HCT116 (cell line): ENCODE measurements around the gene PLCD1. TPM values are rescaled to one million over a fixed set of nuclear protein-coding genes. Genes with fewer than 3 reads are reported as not detected.

Experiments used
- ATAC-seq: fragments of 200-7000 bp; cut with Tn5 transposase; 2 replicates; pipeline ENCODE4 v1.9.1; 2020; ENCODE audit warnings: mild to moderate bottlenecking, moderate library complexity
- BruUV-seq: library from RNA; stranded (reverse); fragments of 400-500 nt; replicated peaks from 2 replicates; lab custom pipeline; 2021; lab: Mats Ljungman, UMichigan
- CTCF ChIA-PET: fragments of 300-600 bp; sonication (Branson Sonifier 250); formaldehyde crosslinking; loops from one replicate; lab custom pipeline; 2021; ENCODE audit warnings: antibody characterized with exemption; lab: Charles Lee
- POLR2A ChIA-PET: fragments of 300-600, 350-600 bp; sonication (Branson Sonifier 250); formaldehyde crosslinking; loops from one replicate; lab custom pipeline; 2021; ENCODE audit warnings: antibody characterized with exemption; lab: Charles Lee
- RAD21 ChIA-PET, 2 experiments: fragments of 300-600 bp; sonication (Branson Sonifier 250); formaldehyde crosslinking; loops; one replicate each; lab custom pipeline; 2023; ENCODE audit warnings: low total read pairs in 2 of 2; ENCODE audit not compliant: uncharacterized antibody in 2 of 2, unreplicated experiment in 2 of 2, low non-redundant PET in 1 of 2; lab: Charles Lee
- DNase-seq: peaks from one replicate; pipeline ENCODE4 v3.0.0-alpha.2; 2010; ENCODE audit warnings: low read depth, low spot score
- H2AFZ ChIP-seq: fragments of 200-600 bp; shearing (Covaris generic), sonication (generic); 2 replicates; pipeline ENCODE4 v1.6.1; 2017; ENCODE audit warnings: low read depth, mixed run types, mixed read lengths, antibody characterized with exemption, low read length; ENCODE audit not compliant: poor library complexity, severe bottlenecking
- H3K27ac ChIP-seq: 2 replicates; pipeline ENCODE4 v1.5.1; 2012; ENCODE audit warnings: low read depth, low read length
- H3K27me3 ChIP-seq: fragments of 200-600 bp; sonication (generic); 2 replicates; pipeline ENCODE4 v1.6.1; 2016; ENCODE audit warnings: mixed run types, low read length, mixed read lengths; ENCODE audit not compliant: insufficient read depth
- H3K36me3 ChIP-seq, 2 experiments: fragments of 200-500 bp in 1 of 2; fragments of 200-600 bp in 1 of 2; sonication (Bioruptor generic) in 1 of 2; sonication (generic) in 1 of 2; 2 replicates each; pipeline versions ENCODE4 v1.5.1 to v1.6.1; 2014 to 2016; ENCODE audit warnings: low read length in 2 of 2, inconsistent platforms in 1 of 2, mixed read lengths in 1 of 2, mixed run types in 1 of 2; ENCODE audit not compliant: insufficient read depth in 2 of 2, control insufficient read depth in 1 of 2
- H3K4me1 ChIP-seq, 2 experiments: fragments of 200-600 bp in 1 of 2; sonication (generic) in 1 of 2; 2 replicates each; pipeline versions ENCODE4 v1.5.1 to v1.6.1; 2012 to 2017; ENCODE audit warnings: low read length in 2 of 2, inconsistent platforms in 1 of 2, mild to moderate bottlenecking in 1 of 2, mixed read lengths in 1 of 2, mixed run types in 1 of 2, moderate library complexity in 1 of 2; ENCODE audit not compliant: insufficient read depth in 2 of 2, control insufficient read depth in 1 of 2
- H3K4me2 ChIP-seq: fragments of 200-600 bp; sonication (generic); 2 replicates; pipeline ENCODE4 v1.6.1; 2017; ENCODE audit warnings: mixed run types, low read length, mixed read lengths
- H3K4me3 ChIP-seq, 2 experiments: fragments of 200-600 bp in 1 of 2; sonication (generic) in 1 of 2; replicated peaks in 1 of 2; 2 replicates each; pipeline ENCODE4 v1.5.1; 2011 to 2016; ENCODE audit warnings: low read length in 2 of 2, control low read depth in 1 of 2, low read depth in 1 of 2, mild to moderate bottlenecking in 1 of 2, mixed read lengths in 1 of 2, mixed run types in 1 of 2
- H3K79me2 ChIP-seq: fragments of 200-600 bp; sonication (generic); 2 replicates; pipeline ENCODE4 v1.6.1; 2017; ENCODE audit warnings: mild to moderate bottlenecking, mixed run types, low read length, moderate library complexity, mixed read lengths; ENCODE audit not compliant: insufficient read depth
- H3K9ac ChIP-seq: fragments of 200-600 bp; sonication (generic); 2 replicates; pipeline ENCODE4 v1.6.1; 2016; ENCODE audit warnings: low read length, mixed read lengths
- H3K9me2 ChIP-seq: fragments of 200-600 bp; sonication (generic), shearing (Covaris generic); 2 replicates; pipeline ENCODE4 v1.6.1; 2017; ENCODE audit warnings: mixed run types, mild to moderate bottlenecking, moderate library complexity; ENCODE audit not compliant: insufficient read depth
- H3K9me3 ChIP-seq, 2 experiments: fragments of 200-500 bp in 1 of 2; fragments of 200-600 bp in 1 of 2; sonication (Bioruptor generic) in 1 of 2; sonication (generic) in 1 of 2; 2 replicates each; pipeline ENCODE4 v1.6.1; 2014 to 2017; ENCODE audit warnings: low read length in 2 of 2, mixed read lengths in 2 of 2, inconsistent platforms in 1 of 2, low read depth in 1 of 2, mild to moderate bottlenecking in 1 of 2, mixed run types in 1 of 2, moderate library complexity in 1 of 2; ENCODE audit not compliant: control insufficient read depth in 1 of 2, insufficient read depth in 1 of 2
- H4K20me1 ChIP-seq: fragments of 200-600 bp; sonication (generic), shearing (Covaris generic); 2 replicates; pipeline ENCODE4 v1.6.1; 2017; ENCODE audit warnings: mixed run types, mild to moderate bottlenecking, moderate library complexity; ENCODE audit not compliant: insufficient read depth
- CBX3 ChIP-seq: IDR thresholded peaks from 2 replicates; pipeline ENCODE4 v1.6.1; 2012; ENCODE audit warnings: low read depth
- CEBPB ChIP-seq: IDR thresholded peaks from 2 replicates; pipeline ENCODE4 v1.6.1; 2012; ENCODE audit warnings: low read depth
- CTCF ChIP-seq, 3 experiments: fragments of 200-600 bp in 1 of 3; sonication (generic) in 1 of 3; IDR thresholded peaks in 2 of 3; conservative IDR thresholded peaks in 1 of 3; 2 replicates each; pipeline ENCODE4 v1.5.1; 2012 to 2017; ENCODE audit warnings: low read depth in 2 of 3, low read length in 2 of 3, antibody characterized with exemption in 1 of 3, borderline replicate concordance in 1 of 3, control low read depth in 1 of 3, mild to moderate bottlenecking in 1 of 3, mixed read lengths in 1 of 3, mixed run types in 1 of 3, moderate library complexity in 1 of 3; ENCODE audit not compliant: insufficient read depth in 1 of 3
- EGR1 ChIP-seq: IDR thresholded peaks from 2 replicates; pipeline ENCODE4 v1.6.1; 2012; ENCODE audit warnings: low read depth
- ELF1 ChIP-seq: IDR thresholded peaks from 2 replicates; pipeline ENCODE4 v1.6.1; 2012; ENCODE audit warnings: low read depth, borderline replicate concordance
- EZH2 ChIP-seq: fragments of 200-600 bp; sonication (generic); IDR thresholded peaks from 2 replicates; pipeline ENCODE4 v1.6.1; 2017; ENCODE audit warnings: antibody characterized with exemption, mixed run types
- EZH2phosphoT487 ChIP-seq: fragments of 200-600 bp; IDR thresholded peaks from 2 replicates; pipeline ENCODE4 v1.6.1; 2018; ENCODE audit warnings: antibody characterized with exemption, borderline replicate concordance
- JUND ChIP-seq: IDR thresholded peaks from 2 replicates; pipeline ENCODE4 v1.6.1; 2012
- POLR2A ChIP-seq: IDR thresholded peaks from 2 replicates; pipeline ENCODE4 v1.7.0; 2011; ENCODE audit warnings: borderline replicate concordance; ENCODE audit not compliant: insufficient read depth, insufficient read length; ENCODE audit errors: extremely low read depth
- POLR2AphosphoS5 ChIP-seq: IDR thresholded peaks from 2 replicates; pipeline ENCODE4 v1.6.1; 2011; ENCODE audit warnings: mild to moderate bottlenecking, low read depth, low read length, moderate library complexity
- RAD21 ChIP-seq: IDR thresholded peaks from 2 replicates; pipeline ENCODE4 v1.6.1; 2012; ENCODE audit warnings: low read depth, mild to moderate bottlenecking
- REST ChIP-seq: IDR thresholded peaks from 2 replicates; pipeline ENCODE4 v1.6.1; 2012; ENCODE audit warnings: low read depth
- SIN3A ChIP-seq: IDR thresholded peaks from 2 replicates; pipeline ENCODE4 v1.6.1; 2012; ENCODE audit warnings: low read depth
- SP1 ChIP-seq: IDR thresholded peaks from 2 replicates; pipeline ENCODE4 v1.6.1; 2012; ENCODE audit warnings: low read depth
- YY1 ChIP-seq: IDR thresholded peaks from 2 replicates; pipeline ENCODE4 v1.6.1; 2011; ENCODE audit warnings: low read length, low read depth, moderate library complexity, mild to moderate bottlenecking; ENCODE audit not compliant: insufficient replicate concordance; ENCODE audit errors: extremely low read depth
- ZBTB33 ChIP-seq: IDR thresholded peaks from 2 replicates; pipeline ENCODE4 v1.6.1; 2011; ENCODE audit warnings: mild to moderate bottlenecking, low read length, moderate library complexity; ENCODE audit not compliant: insufficient replicate concordance; ENCODE audit errors: extremely low read depth
- ZFX ChIP-seq: fragments of 450-650 bp; IDR thresholded peaks from 2 replicates; pipeline ENCODE4 v1.6.1; 2017
- ZNF274 ChIP-seq: fragments of 200-500 bp; sonication (Bioruptor generic); IDR thresholded peaks from 2 replicates; pipeline ENCODE4 v1.6.1; 2014; ENCODE audit warnings: mild to moderate bottlenecking, low read depth, low read length, inconsistent platforms
- intact Hi-C: fragments of 100-400 bp; cut with micrococcal nuclease; formaldehyde crosslinking; loops from 2 replicates; pipeline ENCODE4 v1.10.0; 2022
- total RNA-seq: library from RNA; stranded (reverse); gene quantifications from one replicate; pipeline ENCODE4 v1.2.1, GENCODE V29; 2021; ENCODE audit not compliant: unreplicated experiment
- TF ChIP-seq, protein P1 (sequence below): IDR thresholded peaks from 2 replicates; pipeline ENCODE4 v1.6.1; 2012

The PLCD1 gene
- total RNA-seq, 1 experiment from 2014 or later, result 15.9 TPM

DNA sequence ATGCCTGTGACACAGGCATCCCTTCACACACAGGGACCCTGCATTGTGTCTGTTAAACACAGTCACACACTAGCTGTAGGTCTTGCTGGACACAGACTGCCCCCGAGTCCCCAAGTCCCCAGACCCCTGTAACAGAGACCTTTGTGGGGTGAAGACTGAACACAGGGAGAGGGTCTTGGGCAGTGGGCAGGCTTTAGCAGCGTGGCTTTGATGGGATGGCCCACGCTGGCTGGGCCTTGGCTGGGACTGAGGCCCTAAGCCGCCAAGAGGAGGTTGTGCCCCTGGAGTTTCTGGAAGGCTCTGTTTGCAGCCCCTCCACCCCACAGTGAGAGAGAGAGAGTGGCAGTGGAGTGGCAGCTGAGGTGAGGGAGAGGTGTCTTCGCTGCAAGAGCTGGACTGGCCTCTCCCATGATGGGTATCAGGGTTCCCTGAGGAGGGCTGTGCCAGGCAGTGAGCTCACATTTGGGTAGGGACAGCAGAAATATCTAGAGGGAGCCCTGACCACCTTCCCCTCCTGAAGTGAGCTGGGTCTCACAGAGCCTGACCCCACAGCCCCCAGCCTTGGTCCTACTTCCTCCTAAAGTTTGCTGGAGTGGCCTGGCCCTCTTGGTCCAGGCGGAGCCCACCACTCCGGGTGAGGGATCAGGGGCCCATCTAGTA is 39.5 kb downstream of the PLCD1 start:
- CTCF ChIA-PET, result no interaction called here
- no peaks in the 10 kb centered on the region for H3K9me3 ChIP-seq
- H2AFZ ChIP-seq, result no peak overlapping the region
- POLR2A ChIA-PET, result no interaction called here
- no peak overlapping the region for H3K27ac ChIP-seq
- no peaks in the 10 kb centered on the region for H3K36me3 ChIP-seq
- ATAC-seq (no peak), DNase-seq (no peak)
- BruUV-seq, result no TSS peak
- H3K4me2 ChIP-seq, result no peak overlapping the region
- TF ChIP-seq POLR2AphosphoS5 (no peak), EZH2 (no peak), SIN3A (no peak), REST (no peak), RAD21 (no peak), ELF1 (no peak), ZFX (no peak), ZBTB33 (no peak), CBX3 (no peak), POLR2A (no peak), EGR1 (no peak), YY1 (no peak), JUND (no peak), CEBPB (no peak), ZNF274 (no peak), CTCF (IDR thresholded peaks at IDR 0.05 in 2 of 3, conservative IDR thresholded peaks at IDR 0.05 in 1 of 3; ENCODE audit: borderline replicate concordance in 1 of 3, insufficient read depth in 1 of 3, low read depth in 2 of 3, low read length in 2 of 3) (no peak), EZH2phosphoT487 (no peak), SP1 (no peak)
- TF ChIP-seq, protein P1, sequence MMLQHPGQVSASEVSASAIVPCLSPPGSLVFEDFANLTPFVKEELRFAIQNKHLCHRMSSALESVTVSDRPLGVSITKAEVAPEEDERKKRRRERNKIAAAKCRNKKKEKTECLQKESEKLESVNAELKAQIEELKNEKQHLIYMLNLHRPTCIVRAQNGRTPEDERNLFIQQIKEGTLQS, result no peak
- no peaks in the 10 kb centered on the region for H3K9me2 ChIP-seq
- intact Hi-C loops, result no loop called here
- H3K27me3 ChIP-seq, result no peaks in the 10 kb centered on the region
- H4K20me1 ChIP-seq, result no peaks in the 10 kb centered on the region
- no peaks in the 10 kb centered on the region for H3K79me2 ChIP-seq
- RAD21 ChIA-PET, result no interaction called here
- H3K9ac ChIP-seq, result no peak overlapping the region
- H3K4me1 ChIP-seq, result peaks cover 10 to 30% of the 10 kb centered on the region in 2 experiments; a peak in 3 of 4 replicates
- H3K4me3 ChIP-seq, result no peak overlapping the region
